PC-9 (cell line): ENCODE measurements around the gene NCBP2. TPM values are rescaled to one million over a fixed set of nuclear protein-coding genes. Genes with fewer than 3 reads are reported as not detected.

ENCODE experiments used
- BruUV-seq: library from RNA; stranded (reverse); fragments of 400-500 nt; replicated peaks from 2 replicates; lab custom pipeline; 2021; lab: Mats Ljungman, UMichigan
- CTCF ChIA-PET: fragments of 300-600 bp; sonication (Branson Sonifier 250); formaldehyde crosslinking; loops from one replicate; lab custom pipeline; 2022; ENCODE audit warnings: antibody characterized with exemption; lab: Charles Lee
- POLR2A ChIA-PET: fragments of 300-600 bp; sonication (Branson Sonifier 250); formaldehyde crosslinking; loops from one replicate; lab custom pipeline; 2022; ENCODE audit warnings: antibody characterized with exemption; ENCODE audit not compliant: unreplicated experiment; lab: Charles Lee
- DNase-seq, 2 experiments: peaks; one replicate each; pipeline versions ENCODE4 v3.0.0 to v3.0.0-alpha.2; 2015 to 2022; ENCODE audit warnings: mixed read lengths in 1 of 2
- H2AFZ ChIP-seq: fragments of 200-600 bp; sonication (generic); 2 replicates; pipeline ENCODE4 v1.8.1; 2017; ENCODE audit warnings: antibody characterized with exemption
- H3F3A ChIP-seq: fragments of 200-600 bp; sonication (generic); 2 replicates; pipeline ENCODE4 v1.8.1; 2017; ENCODE audit warnings: antibody characterized with exemption, mild to moderate bottlenecking, low read depth; ENCODE audit not compliant: insufficient read depth
- H3K27ac ChIP-seq: fragments of 200-600 bp; sonication (generic); 2 replicates; pipeline ENCODE4 v1.6.1; 2016; ENCODE audit warnings: mixed run types
- H3K27me3 ChIP-seq: fragments of 200-600 bp; sonication (generic); 2 replicates; pipeline ENCODE4 v1.6.1; 2016; ENCODE audit warnings: low read depth, mixed run types; ENCODE audit not compliant: insufficient read depth
- H3K36me3 ChIP-seq: fragments of 200-600 bp; sonication (generic); 2 replicates; pipeline ENCODE4 v1.6.1; 2016; ENCODE audit warnings: low read depth, mixed run types
- H3K4me1 ChIP-seq: fragments of 200-600 bp; sonication (generic); replicated peaks from 2 replicates; pipeline ENCODE4 v1.6.1; 2016; ENCODE audit warnings: mixed run types; ENCODE audit not compliant: insufficient read depth
- H3K4me2 ChIP-seq: fragments of 200-600 bp; sonication (generic); 2 replicates; pipeline ENCODE4 v1.6.1; 2017; ENCODE audit warnings: mixed run types
- H3K4me3 ChIP-seq: fragments of 200-600 bp; sonication (generic); 2 replicates; pipeline ENCODE4 v1.6.1; 2016; ENCODE audit warnings: mixed run types
- H3K79me2 ChIP-seq: fragments of 200-600 bp; sonication (generic); 2 replicates; pipeline ENCODE4 v1.6.1; 2017; ENCODE audit warnings: low read depth, mixed run types
- H3K9me2 ChIP-seq: fragments of 200-600 bp; sonication (generic); 2 replicates; pipeline ENCODE4 v1.8.1; 2017; ENCODE audit warnings: mild to moderate bottlenecking; ENCODE audit not compliant: insufficient read depth
- H3K9me3 ChIP-seq: fragments of 200-600 bp; sonication (generic); 2 replicates; pipeline ENCODE4 v1.8.1; 2016; ENCODE audit warnings: low read depth; ENCODE audit not compliant: insufficient read depth
- H4K20me1 ChIP-seq: fragments of 200-600 bp; sonication (generic); 2 replicates; pipeline ENCODE4 v1.8.1; 2017; ENCODE audit not compliant: insufficient read depth
- EZH2 ChIP-seq: fragments of 200-600 bp; sonication (generic); IDR thresholded peaks from 2 replicates; pipeline ENCODE4 v1.8.0; 2017; ENCODE audit warnings: antibody characterized with exemption, low read depth
- intact Hi-C: fragments of 100-400 bp; cut with micrococcal nuclease; formaldehyde crosslinking; loops from one replicate; pipeline ENCODE4 v1.10.0; 2022; ENCODE audit not compliant: unreplicated experiment
- total RNA-seq: library from RNA; stranded (reverse); gene quantifications from 2 replicates; pipeline ENCODE4 v1.2.3, GENCODE V29; 2021
- TF ChIP-seq, protein P1 (sequence below): fragments of 200-600 bp; sonication (generic); conservative IDR thresholded peaks from 2 replicates; pipeline ENCODE4 v1.6.1; 2017; ENCODE audit warnings: mixed run types, antibody characterized with exemption, mild to moderate bottlenecking, moderate library complexity

The NCBP2 gene
- total RNA-seq, 1 experiment from 2014 or later = 91.8 TPM

- BruUV-seq = no TSS peak
- Histone ChIP-seq H3K27me3 (no peaks in the 10 kb centered on the region), H3K4me2 (no peak overlapping the region), H4K20me1 (peaks cover 4% of the 10 kb centered on the region; the same call in 1 of the 2 replicates), H2AFZ (no peak overlapping the region), H3K9me2 (no peaks in the 10 kb centered on the region), H3K79me2 (no peaks in the 10 kb centered on the region), H3K4me3 (no peak overlapping the region), H3K9me3 (no peaks in the 10 kb centered on the region), H3K27ac (no peak overlapping the region), H3F3A (peaks cover 11% of the 10 kb centered on the region; the same call in 1 of the 2 replicates), H3K36me3 (peaks cover 19% of the 10 kb centered on the region), H3K4me1 (no peaks in the 10 kb centered on the region)
- POLR2A ChIA-PET = interaction anchor here (0.6 kb wide), 1 partner anchor 430 kb away, joined by 4 read pairs; no protein-coding TSS in a partner anchor
- intact Hi-C loops = no loop called here
- CTCF ChIA-PET = interaction anchor here (0.7 kb wide), 1 partner anchor 64 kb away, joined by 16 read pairs; no protein-coding TSS in a partner anchor
- DNase-seq = no peak
- TF ChIP-seq EZH2 = no peak
- TF ChIP-seq, protein P1, sequence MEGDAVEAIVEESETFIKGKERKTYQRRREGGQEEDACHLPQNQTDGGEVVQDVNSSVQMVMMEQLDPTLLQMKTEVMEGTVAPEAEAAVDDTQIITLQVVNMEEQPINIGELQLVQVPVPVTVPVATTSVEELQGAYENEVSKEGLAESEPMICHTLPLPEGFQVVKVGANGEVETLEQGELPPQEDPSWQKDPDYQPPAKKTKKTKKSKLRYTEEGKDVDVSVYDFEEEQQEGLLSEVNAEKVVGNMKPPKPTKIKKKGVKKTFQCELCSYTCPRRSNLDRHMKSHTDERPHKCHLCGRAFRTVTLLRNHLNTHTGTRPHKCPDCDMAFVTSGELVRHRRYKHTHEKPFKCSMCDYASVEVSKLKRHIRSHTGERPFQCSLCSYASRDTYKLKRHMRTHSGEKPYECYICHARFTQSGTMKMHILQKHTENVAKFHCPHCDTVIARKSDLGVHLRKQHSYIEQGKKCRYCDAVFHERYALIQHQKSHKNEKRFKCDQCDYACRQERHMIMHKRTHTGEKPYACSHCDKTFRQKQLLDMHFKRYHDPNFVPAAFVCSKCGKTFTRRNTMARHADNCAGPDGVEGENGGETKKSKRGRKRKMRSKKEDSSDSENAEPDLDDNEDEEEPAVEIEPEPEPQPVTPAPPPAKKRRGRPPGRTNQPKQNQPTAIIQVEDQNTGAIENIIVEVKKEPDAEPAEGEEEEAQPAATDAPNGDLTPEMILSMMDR = no peak
Observed at GRCh38 chr3:196918968-196919367, 23.4 kb downstream of the NCBP2 start.

DNA sequence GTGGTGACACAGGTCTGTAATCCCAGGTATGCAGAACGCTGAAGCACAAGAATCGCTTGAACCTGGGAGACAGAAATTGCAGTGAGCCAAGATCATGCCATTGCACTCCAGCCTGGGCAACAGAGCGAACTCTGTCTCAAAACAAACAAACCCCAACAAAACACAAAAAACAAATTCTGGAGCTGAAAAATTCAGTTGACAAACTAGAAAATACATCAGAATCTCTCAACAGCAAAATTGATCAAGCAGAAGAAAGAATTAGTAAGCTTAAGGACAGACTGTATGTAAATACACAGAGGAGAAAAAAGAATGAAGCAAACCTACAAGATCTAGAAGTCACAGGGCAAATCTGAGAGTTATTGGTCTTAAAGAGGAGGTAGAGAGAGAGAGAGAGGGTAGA is 25.3 kb downstream of the NCBP2 start:
- Histone ChIP-seq H3K4me3 (no peak overlapping the region), H3K79me2 (no peaks in the 10 kb centered on the region), H3K4me2 (no peak overlapping the region), H3K27ac (no peak overlapping the region), H3K4me1 (no peaks in the 10 kb centered on the region), H2AFZ (no peak overlapping the region), H4K20me1 (peaks cover 4% of the 10 kb centered on the region; the same call in 1 of the 2 replicates), H3K9me3 (no peaks in the 10 kb centered on the region), H3K36me3 (peaks cover 17% of the 10 kb centered on the region), H3K9me2 (no peaks in the 10 kb centered on the region), H3F3A (peaks cover 11% of the 10 kb centered on the region; the same call in 1 of the 2 replicates), H3K27me3 (no peaks in the 10 kb centered on the region)
- POLR2A ChIA-PET = no interaction called here
- TF ChIP-seq EZH2 = no peak
- TF ChIP-seq, protein P1 = no peak
- CTCF ChIA-PET = no interaction called here
- intact Hi-C loops = no loop called here
- DNase-seq = no peak
- BruUV-seq = no TSS peak

DNA sequence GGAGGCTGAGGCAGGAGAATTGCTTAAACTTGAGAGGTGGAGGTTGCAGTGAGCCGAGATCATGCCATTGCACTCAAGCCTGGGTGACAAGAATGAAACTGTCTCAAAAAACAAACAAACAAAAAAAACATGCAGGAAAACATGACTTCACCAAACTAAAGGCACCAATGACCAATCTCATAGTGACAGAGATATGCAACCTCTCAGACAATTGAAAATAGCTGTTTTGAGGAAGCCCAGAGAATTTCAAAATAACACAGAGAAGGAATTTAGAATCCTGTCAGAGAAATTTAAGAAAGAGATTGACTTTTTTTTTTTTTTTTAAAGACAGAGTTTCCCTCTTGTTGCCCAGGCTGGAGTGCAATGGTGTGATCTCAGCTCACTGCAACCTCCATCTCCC is 26.1 kb downstream of the NCBP2 start:
- intact Hi-C loops = no loop called here
- H2AFZ ChIP-seq = no peak overlapping the region
- peaks cover 4% of the 10 kb centered on the region; the same call in 1 of the 2 replicates for H4K20me1 ChIP-seq
- H3K9me3 ChIP-seq = no peaks in the 10 kb centered on the region
- no peak for DNase-seq
- H3K36me3 ChIP-seq = peaks cover 17% of the 10 kb centered on the region
- no peak overlapping the region for H3K4me2 ChIP-seq
- no peaks in the 10 kb centered on the region for H3K79me2 ChIP-seq
- ChIA-PET POLR2A (no interaction called here), CTCF (no interaction called here)
- H3K27me3 ChIP-seq = no peaks in the 10 kb centered on the region
- H3K9me2 ChIP-seq = no peaks in the 10 kb centered on the region
- peaks cover 11% of the 10 kb centered on the region; the same call in 1 of the 2 replicates for H3F3A ChIP-seq
- BruUV-seq = no TSS peak
- H3K27ac ChIP-seq = no peak overlapping the region
- no peak overlapping the region for H3K4me3 ChIP-seq
- TF ChIP-seq EZH2 = no peak
- TF ChIP-seq, protein P1 = no peak
- no peaks in the 10 kb centered on the region for H3K4me1 ChIP-seq
